Measurements from ENCODE around the gene C4BPB.
"Not testable (repeated sequence)": the region's sequence is repeated elsewhere in the genome, so short reads cannot be mapped to it uniquely, and the experiment has no call there.

The C4BPB gene, protein sequence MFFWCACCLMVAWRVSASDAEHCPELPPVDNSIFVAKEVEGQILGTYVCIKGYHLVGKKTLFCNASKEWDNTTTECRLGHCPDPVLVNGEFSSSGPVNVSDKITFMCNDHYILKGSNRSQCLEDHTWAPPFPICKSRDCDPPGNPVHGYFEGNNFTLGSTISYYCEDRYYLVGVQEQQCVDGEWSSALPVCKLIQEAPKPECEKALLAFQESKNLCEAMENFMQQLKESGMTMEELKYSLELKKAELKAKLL

GRCh38 chr1:207088701-207089626 lies at the start of gene C4BPB:
C4BPB (plus strand) TSS chr1:207088860; CDS start chr1:207089532, 672 bp downstream.
- peak; percentile 84 for DNase-seq

DNA sequence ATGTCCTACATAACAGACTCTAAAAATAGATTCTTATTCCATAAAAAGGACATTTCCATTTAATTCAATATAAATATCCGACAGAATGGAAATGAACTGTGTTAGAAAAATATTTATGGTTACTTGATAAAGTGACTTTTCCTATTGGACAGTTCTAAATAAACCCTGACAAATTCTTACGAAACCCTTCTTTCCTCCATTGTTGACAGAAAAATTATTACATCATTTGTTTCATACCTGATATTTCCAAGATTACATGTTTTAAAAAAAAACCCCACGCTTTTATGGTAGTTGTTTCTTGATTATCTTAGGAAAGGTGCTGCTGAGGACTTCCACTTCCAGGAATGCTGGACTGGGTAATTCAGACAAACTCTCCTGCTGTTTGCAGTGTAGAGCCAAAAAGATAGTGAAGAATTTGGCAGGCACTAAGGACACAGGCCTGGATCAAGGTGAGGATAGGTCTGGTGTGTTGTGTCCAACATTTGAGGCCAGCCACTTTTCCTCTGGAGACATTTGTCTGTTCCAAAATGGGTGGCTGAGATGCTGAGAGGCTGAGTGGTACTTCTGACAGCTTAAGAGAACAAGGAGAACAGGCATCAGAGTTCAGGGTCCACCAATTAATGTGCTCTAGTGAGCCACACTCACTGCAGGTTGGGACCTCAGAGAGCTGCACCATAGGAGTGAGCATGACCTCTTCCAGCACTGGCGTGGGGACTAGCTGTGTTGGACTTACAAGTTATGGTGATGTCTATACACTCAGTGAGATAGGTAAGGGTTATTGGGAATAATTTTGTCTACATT lies 49.1 kb upstream of the C4BPB start:
- no peak for DNase-seq

DNA sequence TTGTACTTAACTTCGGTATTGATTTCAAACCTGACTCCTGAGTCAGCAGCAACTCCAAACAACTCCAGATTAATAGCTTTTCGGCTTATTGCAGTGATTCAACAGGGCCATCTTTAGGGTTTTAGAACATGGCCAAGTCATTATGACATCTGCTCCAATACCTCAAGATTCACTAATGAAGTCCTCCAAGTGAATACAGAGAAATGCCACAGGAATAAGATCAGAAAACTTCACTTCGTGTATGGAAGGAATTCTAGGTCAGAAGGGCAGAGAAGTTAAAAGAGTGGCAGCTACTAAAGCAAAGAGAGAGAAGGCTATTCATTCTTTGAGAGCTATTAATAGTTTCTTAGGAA lies 48.5 kb upstream of the C4BPB start:
- DNase-seq, result no peak

GRCh38 chr1:207041397-207041796 lies 47.3 kb upstream of the C4BPB start:
- DNase-seq, result not testable (repeated sequence)

DNA sequence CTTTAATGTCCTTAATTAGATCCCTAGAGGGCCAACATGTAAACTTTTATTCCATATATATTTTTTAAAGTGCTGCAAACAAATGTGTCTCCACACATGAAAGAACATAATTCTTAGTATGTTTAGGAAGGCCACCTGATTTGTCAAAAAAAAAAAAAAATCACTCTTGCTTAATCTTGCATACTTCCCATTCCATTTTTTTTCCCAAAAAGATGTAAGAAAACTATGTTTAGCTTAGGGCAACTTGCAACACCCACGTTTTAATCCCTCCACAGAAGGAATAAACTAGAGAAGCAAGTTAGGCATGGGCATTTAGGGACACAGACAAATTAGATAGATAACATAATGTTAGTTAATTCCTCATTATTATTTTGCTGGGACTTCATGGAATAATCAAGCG lies 43.2 kb upstream of the C4BPB start:
- no peak for DNase-seq

DNA sequence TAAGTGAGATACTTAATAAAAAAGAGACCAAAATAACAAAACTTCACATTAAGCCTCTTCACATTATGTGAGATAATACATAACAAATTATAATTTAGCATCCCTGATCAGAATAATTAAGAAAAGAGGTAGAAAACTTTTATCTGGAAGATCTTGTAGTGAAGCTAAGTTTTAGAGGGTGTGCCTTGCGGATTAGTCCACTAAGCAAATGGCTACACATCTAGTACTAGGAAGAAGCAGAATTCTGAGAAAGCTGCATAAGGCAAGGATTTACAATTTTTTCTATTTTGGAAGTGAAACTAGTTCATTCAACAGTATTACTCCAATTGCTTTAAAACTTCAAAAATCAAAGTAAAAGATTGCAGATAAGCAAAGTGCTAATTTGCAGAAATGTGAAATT lies 41.2 kb upstream of the C4BPB start:
- DNase-seq, result no peak

GRCh38 chr1:207048041-207048440 lies 40.6 kb upstream of the C4BPB start:
- no peak for DNase-seq

- DNase-seq, result no peak
Observed at GRCh38 chr1:207049054-207049453, 39.6 kb upstream of the C4BPB start.

GRCh38 chr1:207049514-207049913 lies 39.1 kb upstream of the C4BPB start:
- no peak for DNase-seq

- DNase-seq, result peak; percentile 84
Observed at GRCh38 chr1:207049974-207050391, 38.7 kb upstream of the C4BPB start.

- peak; percentile 98 for DNase-seq
Observed at GRCh38 chr1:207050480-207051190, 38.0 kb upstream of the C4BPB start.

GRCh38 chr1:207051191-207051943 lies 37.3 kb upstream of the C4BPB start, which contains the start of gene YOD1:
YOD1 (minus strand) TSS chr1:207051208; CDS start chr1:207051030, 178 bp downstream.
- peak; percentile 95 for DNase-seq

- peak; percentile 100 for DNase-seq
Observed at GRCh38 chr1:207052911-207053769, 35.5 kb upstream of the C4BPB start, which contains the start of gene PFKFB2. PFKFB2 (plus strand) TSS chr1:207053275; CDS start chr1:207054718, 1,443 bp downstream.

DNA sequence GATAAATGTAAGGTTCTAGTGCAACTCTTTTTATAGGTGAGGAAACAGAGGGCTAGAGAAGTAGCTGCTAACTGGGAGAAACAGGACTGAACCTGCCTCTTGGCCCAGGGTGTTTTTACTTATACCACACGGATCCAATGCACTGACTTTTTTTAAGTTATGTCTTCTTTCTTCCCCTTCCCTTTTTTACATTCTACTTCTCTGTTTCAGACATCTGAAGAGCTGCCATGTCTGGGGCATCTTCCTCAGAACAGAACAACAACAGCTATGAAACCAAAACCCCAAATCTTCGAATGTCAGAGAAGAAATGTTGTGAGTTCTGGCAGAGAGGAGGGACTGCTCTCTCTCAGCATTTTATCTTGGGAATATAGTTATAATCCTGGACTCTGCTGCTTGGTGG lies 34.2 kb upstream of the C4BPB start:
- DNase-seq, result no peak

DNA sequence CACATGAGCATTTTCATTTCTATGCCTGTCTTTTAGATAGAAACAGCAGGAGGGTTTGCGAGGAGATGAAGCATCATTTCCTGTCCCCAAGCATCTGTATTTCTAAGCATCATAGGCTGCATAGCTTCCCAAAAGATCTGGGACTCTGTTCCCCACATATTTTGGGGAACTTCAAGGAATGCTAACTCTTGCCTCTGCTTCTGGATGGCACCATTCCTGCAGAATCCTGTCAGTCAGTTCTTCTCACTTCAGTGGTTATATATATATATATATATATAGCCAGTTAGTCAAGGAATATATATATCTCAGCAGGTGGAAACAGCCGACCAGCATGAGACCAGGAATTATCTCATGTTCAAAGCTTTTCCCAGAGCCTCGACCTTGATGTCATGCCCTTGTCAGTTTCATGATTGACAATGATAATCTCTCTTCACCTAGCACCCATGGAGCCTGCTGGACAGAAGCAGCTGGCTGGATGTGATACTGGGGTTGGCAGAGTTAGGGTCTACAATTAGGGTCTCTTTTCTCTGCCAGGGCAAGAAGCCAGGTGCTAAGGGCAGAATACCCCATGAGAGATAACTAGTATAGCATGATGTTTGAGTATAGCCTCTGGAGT lies 33.2 kb upstream of the C4BPB start:
- no peak for DNase-seq

DNA sequence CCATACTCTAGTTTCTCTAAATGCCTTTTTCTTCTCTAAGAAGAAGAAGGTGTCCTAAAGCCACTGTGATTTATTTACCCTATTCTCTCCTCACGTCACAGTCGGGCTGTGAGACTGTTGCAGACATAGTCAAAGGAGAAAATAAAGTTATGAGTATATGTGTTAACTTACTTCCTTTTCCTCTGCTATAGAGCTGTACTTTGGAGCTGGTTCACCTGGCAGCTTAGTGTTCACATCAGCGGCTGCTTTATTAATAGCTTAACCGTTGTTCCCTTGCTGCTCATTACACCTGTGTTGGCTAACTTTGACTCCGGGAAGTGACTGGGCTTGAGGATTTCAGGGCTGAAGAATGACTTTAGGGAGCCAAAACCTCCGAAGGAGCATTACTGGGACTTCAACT lies 32.0 kb upstream of the C4BPB start:
- DNase-seq, result no peak

DNA sequence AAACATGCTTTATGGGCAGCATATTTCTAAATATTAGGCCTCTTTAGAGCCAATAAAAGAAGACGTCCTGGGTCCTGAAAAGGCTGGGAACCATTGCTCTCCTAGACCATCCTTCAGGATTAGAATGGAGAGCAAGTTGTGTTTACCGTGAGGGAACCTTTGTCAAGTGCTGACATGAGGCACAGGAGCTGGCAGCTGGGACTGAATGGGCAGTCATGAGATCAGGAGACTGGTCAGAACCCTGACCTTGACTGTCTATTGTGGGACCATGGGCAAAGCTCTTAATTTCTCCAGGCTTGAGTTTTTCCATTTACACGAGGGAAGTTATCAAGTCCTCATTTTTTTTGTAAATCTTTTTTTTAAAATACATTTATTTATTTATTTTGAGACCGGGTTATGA lies 30.4 kb upstream of the C4BPB start:
- DNase-seq, result no peak

DNA sequence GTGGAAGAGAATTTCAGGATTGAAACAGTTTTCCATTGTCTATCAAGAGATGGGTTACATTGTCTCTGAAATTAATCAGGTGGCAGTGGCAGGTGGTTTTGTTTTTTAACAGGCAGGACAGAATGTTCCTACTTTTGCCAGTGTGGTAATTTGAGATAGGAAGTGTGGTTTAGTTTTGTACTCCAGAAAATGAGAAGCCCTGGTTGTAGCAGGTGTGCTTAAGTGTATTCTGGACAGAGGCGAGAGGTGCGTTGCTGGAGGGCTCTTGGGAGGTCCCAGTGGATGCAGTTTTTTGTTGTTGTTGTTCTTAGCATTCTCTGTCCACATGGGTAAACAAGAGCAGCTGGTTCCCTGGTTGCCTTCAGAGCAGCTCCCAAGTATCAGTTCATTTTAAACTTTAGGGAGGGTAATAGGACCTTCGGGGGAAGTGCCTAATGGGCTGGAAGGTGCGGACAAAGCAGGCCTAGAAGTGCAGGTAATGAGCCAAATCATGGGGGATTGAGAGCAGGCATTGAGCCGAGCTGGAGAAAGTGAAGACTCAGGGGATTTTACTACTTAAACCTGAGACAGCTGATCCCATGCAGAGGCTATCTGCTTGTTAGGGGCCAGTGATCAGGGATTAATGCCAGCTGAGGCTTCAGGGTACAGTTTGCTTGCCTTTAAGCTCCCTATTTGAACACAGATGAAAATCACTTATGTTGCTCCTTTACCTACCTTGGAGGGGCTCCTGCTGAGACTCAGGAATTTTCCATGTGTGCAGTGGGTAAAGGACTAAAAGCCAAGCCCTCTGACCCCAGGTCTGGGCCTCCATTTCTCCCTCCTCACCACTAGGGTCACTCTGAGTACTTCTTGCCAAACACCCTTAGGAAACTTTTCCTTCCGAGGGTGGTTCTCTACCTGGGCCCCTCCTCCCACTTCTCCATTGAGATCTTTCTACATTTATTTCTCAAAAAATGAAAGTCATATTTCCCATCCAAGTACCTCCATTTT lies 29.5 kb upstream of the C4BPB start:
- peak; percentile 30 for DNase-seq

DNA sequence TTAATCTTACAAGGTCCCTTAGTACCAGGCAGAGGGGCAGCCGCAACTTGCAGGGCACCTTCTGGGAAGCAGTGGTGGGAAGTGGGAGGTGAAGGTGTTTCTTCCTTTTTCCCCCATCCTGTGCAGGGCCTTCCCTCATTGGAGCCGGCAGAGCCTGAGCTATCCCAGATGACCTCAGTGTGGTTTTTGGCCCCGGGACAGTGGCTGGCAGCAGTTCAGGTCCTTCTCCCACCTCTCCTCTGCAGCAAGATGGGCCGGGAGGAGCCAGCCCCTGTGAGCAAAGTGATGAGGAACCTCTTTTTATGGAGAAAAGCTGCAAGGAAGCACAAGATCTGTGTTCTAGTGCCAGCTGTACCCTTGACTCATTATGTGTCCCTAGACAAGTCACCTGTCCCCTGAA lies 28.8 kb upstream of the C4BPB start:
- DNase-seq, result no peak
